ELR (cell line): ENCODE data around the gene PTPRN2.
"Not testable (repeated sequence)": the region's sequence is repeated elsewhere in the genome, so short reads cannot be mapped to it uniquely, and the experiment has no call there.

Experiments used
- DNase-seq: peaks from one replicate; pipeline ENCODE4 v3.0.0-alpha.2; 2015; ENCODE audit warnings: low read depth

Gene PTPRN2

GRCh38 chr7:157992511-157993160, 595.0 kb downstream of the PTPRN2 start:
- DNase-seq = no peak

- DNase-seq = no peak
These were observed 595.9 kb downstream of the PTPRN2 start for GRCh38 chr7:157991761-157992160.

GRCh38 chr7:157991351-157991750, 596.3 kb downstream of the PTPRN2 start:
- DNase-seq = no peak

GRCh38 chr7:157990881-157991250, 596.8 kb downstream of the PTPRN2 start:
- no peak for DNase-seq

- no peak for DNase-seq
These were observed 597.3 kb downstream of the PTPRN2 start for GRCh38 chr7:157990226-157990880.

GRCh38 chr7:157989589-157989988, 598.0 kb downstream of the PTPRN2 start:
- DNase-seq = no peak

GRCh38 chr7:157987906-157988305, 599.7 kb downstream of the PTPRN2 start:
- DNase-seq = no peak

- DNase-seq = no peak
These were observed 601.6 kb downstream of the PTPRN2 start for GRCh38 chr7:157986051-157986450.

- DNase-seq = no peak
These were observed 602.0 kb downstream of the PTPRN2 start for GRCh38 chr7:157985636-157986035.

GRCh38 chr7:157984423-157985163, 603.0 kb downstream of the PTPRN2 start:
- no peak for DNase-seq

- DNase-seq = no peak
These were observed 603.9 kb downstream of the PTPRN2 start for GRCh38 chr7:157983502-157984422.

GRCh38 chr7:157981778-157982177, 605.8 kb downstream of the PTPRN2 start:
- DNase-seq = no peak

GRCh38 chr7:157980774-157981173, 606.8 kb downstream of the PTPRN2 start:
- DNase-seq = no peak

- DNase-seq = not testable (repeated sequence)
These were observed 607.3 kb downstream of the PTPRN2 start for GRCh38 chr7:157980341-157980731.

- no peak for DNase-seq
These were observed 607.8 kb downstream of the PTPRN2 start for GRCh38 chr7:157979636-157980340.

- DNase-seq = no peak
These were observed 608.9 kb downstream of the PTPRN2 start for GRCh38 chr7:157978766-157979165.

- no peak for DNase-seq
These were observed 609.7 kb downstream of the PTPRN2 start for GRCh38 chr7:157977717-157978496.

GRCh38 chr7:157977306-157977705, 610.3 kb downstream of the PTPRN2 start:
- no peak for DNase-seq

GRCh38 chr7:157976406-157976805, 611.2 kb downstream of the PTPRN2 start:
- no peak for DNase-seq
